ENCODE results near the gene CT47C1. TPM values are rescaled to one million over a fixed set of nuclear protein-coding genes. Genes with fewer than 3 reads are reported as not detected.
"Not testable (repeated sequence)": the region's sequence is repeated elsewhere in the genome, so short reads cannot be mapped to it uniquely, and the experiment has no call there.

CT47C1 gene
- total RNA-seq, 1 donor from 2014 or later: not detected

DNA sequence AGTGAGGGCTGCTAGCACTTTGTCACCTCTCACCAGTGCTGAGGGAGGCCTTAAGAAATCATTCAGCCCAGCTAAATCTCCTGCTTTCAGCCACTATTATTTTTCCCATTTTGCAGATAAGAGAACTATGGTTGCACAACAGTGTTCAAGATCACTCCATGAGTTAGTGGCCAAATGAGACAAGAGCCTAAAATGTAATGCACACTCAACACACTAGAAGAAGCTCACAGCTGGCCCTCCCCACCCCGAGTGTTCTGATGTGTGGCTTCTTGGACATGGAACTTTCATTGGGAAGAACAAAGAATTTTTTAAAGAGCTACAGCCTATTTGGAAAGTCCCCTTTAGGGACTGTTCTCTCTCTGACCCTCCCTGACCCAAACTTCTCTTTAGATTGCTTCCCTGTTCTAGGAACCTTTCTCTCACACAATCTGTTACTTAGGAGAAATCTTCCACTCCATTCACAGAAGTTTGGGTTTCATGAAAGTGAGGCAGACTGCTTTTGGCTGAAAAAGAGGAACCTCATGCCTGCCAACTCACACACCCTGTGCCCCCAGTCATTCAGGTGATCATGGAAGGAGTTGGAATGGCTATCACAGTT is 44.0 kb upstream of the CT47C1 start:
- no peak overlapping the region for H3K27ac Mint-ChIP-seq (ENCODE audit: unreplicated experiment)
- no peak for DNase-seq (ENCODE audit: low read depth)
- Histone ChIP-seq H2AFZ (ENCODE audit: low read depth, low read length) (no peak overlapping the region), H3K79me2 (ENCODE audit: insufficient read depth, low read length) (no peaks in the 10 kb centered on the region), H4K20me1 (ENCODE audit: insufficient read depth, low read length) (no peaks in the 10 kb centered on the region), H3K4me1 (ENCODE audit: insufficient read depth, low read length) (no peaks in the 10 kb centered on the region), H3K36me3 (ENCODE audit: insufficient read depth, low read length) (no peaks in the 10 kb centered on the region), H3K4me2 (ENCODE audit: low read length) (no peak overlapping the region), H3K27me3 (ENCODE audit: insufficient read depth, low read length) (no peaks in the 10 kb centered on the region), H3K9ac (ENCODE audit: low read length) (no peak overlapping the region), H3K27ac (ENCODE audit: low read depth, low read length) (no peak overlapping the region), H3K4me3 (ENCODE audit: insufficient read depth, low read depth, low read length) (no peak overlapping the region), H3K9me3 (ENCODE audit: insufficient read depth, low read depth, low read length) (no peaks in the 10 kb centered on the region)
- peaks cover 13% of the 10 kb centered on the region for H3K9me3 Mint-ChIP-seq (ENCODE audit: unreplicated experiment)
- no peak overlapping the region for H3K4me3 Mint-ChIP-seq (ENCODE audit: unreplicated experiment)
- no peaks in the 10 kb centered on the region for H3K36me3 Mint-ChIP-seq (ENCODE audit: low read depth, unreplicated experiment)
- FAIRE-seq: no peak
- H3K27me3 Mint-ChIP-seq (ENCODE audit: low read depth, unreplicated experiment): peaks cover 2% of the 10 kb centered on the region
- no peaks in the 10 kb centered on the region for H3K4me1 Mint-ChIP-seq (ENCODE audit: low read depth, unreplicated experiment)
- TF ChIP-seq, protein P1, sequence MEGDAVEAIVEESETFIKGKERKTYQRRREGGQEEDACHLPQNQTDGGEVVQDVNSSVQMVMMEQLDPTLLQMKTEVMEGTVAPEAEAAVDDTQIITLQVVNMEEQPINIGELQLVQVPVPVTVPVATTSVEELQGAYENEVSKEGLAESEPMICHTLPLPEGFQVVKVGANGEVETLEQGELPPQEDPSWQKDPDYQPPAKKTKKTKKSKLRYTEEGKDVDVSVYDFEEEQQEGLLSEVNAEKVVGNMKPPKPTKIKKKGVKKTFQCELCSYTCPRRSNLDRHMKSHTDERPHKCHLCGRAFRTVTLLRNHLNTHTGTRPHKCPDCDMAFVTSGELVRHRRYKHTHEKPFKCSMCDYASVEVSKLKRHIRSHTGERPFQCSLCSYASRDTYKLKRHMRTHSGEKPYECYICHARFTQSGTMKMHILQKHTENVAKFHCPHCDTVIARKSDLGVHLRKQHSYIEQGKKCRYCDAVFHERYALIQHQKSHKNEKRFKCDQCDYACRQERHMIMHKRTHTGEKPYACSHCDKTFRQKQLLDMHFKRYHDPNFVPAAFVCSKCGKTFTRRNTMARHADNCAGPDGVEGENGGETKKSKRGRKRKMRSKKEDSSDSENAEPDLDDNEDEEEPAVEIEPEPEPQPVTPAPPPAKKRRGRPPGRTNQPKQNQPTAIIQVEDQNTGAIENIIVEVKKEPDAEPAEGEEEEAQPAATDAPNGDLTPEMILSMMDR (IDR thresholded peaks at IDR 0.05; ENCODE audit: insufficient read depth, low read depth, low read length): no peak
- no peak for TF ChIP-seq EZH2 (IDR thresholded peaks at IDR 0.05; ENCODE audit: insufficient read depth, low read length)

DNA sequence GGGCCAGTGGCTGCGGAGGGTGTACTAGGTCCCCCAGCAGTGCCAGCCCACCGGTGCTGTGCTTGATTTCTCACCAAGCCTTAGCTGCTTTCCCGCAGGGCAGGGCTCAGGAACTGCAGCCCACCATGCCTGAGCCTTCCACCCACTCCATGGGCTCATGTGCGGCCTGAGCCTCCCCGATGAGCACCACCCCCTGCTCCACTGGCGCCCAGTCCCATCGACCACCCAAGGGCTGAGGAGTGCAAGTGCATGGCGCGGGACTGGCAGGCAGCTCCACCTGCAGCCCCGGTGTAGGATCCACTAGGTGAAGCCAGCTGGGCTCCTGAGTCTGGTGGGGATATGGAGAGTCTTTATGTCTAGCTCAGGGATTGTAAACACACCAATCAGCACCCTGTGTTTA is 43.1 kb upstream of the CT47C1 start:
- not testable (repeated sequence) for H3K4me3 ChIP-seq (ENCODE audit: insufficient read depth, low read depth, low read length); H3K79me2 ChIP-seq (ENCODE audit: insufficient read depth, low read length); FAIRE-seq; H4K20me1 ChIP-seq (ENCODE audit: insufficient read depth, low read length); H2AFZ ChIP-seq (ENCODE audit: low read depth, low read length); H3K36me3 Mint-ChIP-seq (ENCODE audit: low read depth, unreplicated experiment); H3K4me2 ChIP-seq (ENCODE audit: low read length); H3K9ac ChIP-seq (ENCODE audit: low read length); H3K27me3 ChIP-seq (ENCODE audit: insufficient read depth, low read length); H3K4me1 Mint-ChIP-seq (ENCODE audit: low read depth, unreplicated experiment); H3K27me3 Mint-ChIP-seq (ENCODE audit: low read depth, unreplicated experiment); H3K27ac Mint-ChIP-seq (ENCODE audit: unreplicated experiment); H3K4me3 Mint-ChIP-seq (ENCODE audit: unreplicated experiment); H3K27ac ChIP-seq (ENCODE audit: low read depth, low read length); H3K9me3 ChIP-seq (ENCODE audit: insufficient read depth, low read depth, low read length); H3K4me1 ChIP-seq (ENCODE audit: insufficient read depth, low read length); DNase-seq (ENCODE audit: low read depth); H3K36me3 ChIP-seq (ENCODE audit: insufficient read depth, low read length)
- peaks cover 16% of the 10 kb centered on the region for H3K9me3 Mint-ChIP-seq (ENCODE audit: unreplicated experiment)

GRCh38 chrX:119030990-119031389 is 41.8 kb upstream of the CT47C1 start:
- H3K4me1 ChIP-seq (ENCODE audit: insufficient read depth, low read length): no peaks in the 10 kb centered on the region
- Mint-ChIP-seq H3K9me3 (ENCODE audit: unreplicated experiment) (peaks cover 14% of the 10 kb centered on the region), H3K27me3 (ENCODE audit: low read depth, unreplicated experiment) (peaks cover 2% of the 10 kb centered on the region), H3K4me3 (ENCODE audit: unreplicated experiment) (no peak overlapping the region), H3K27ac (ENCODE audit: unreplicated experiment) (no peak overlapping the region), H3K4me1 (ENCODE audit: low read depth, unreplicated experiment) (no peaks in the 10 kb centered on the region), H3K36me3 (ENCODE audit: low read depth, unreplicated experiment) (no peaks in the 10 kb centered on the region)
- H4K20me1 ChIP-seq (ENCODE audit: insufficient read depth, low read length): no peaks in the 10 kb centered on the region
- no peak overlapping the region for H3K27ac ChIP-seq (ENCODE audit: low read depth, low read length)
- H3K4me3 ChIP-seq (ENCODE audit: insufficient read depth, low read depth, low read length): no peak overlapping the region
- TF ChIP-seq, protein P1 (IDR thresholded peaks at IDR 0.05; ENCODE audit: insufficient read depth, low read depth, low read length): no peak
- TF ChIP-seq EZH2 (IDR thresholded peaks at IDR 0.05; ENCODE audit: insufficient read depth, low read length): no peak
- no peaks in the 10 kb centered on the region for H3K9me3 ChIP-seq (ENCODE audit: insufficient read depth, low read depth, low read length)
- H3K27me3 ChIP-seq (ENCODE audit: insufficient read depth, low read length): no peaks in the 10 kb centered on the region
- H3K79me2 ChIP-seq (ENCODE audit: insufficient read depth, low read length): no peaks in the 10 kb centered on the region
- no peak for DNase-seq (ENCODE audit: low read depth)
- H3K4me2 ChIP-seq (ENCODE audit: low read length): no peak overlapping the region
- H2AFZ ChIP-seq (ENCODE audit: low read depth, low read length): no peak overlapping the region
- no peak overlapping the region for H3K9ac ChIP-seq (ENCODE audit: low read length)
- FAIRE-seq: no peak
- H3K36me3 ChIP-seq (ENCODE audit: insufficient read depth, low read length): no peaks in the 10 kb centered on the region

All from astrocyte (in vitro differentiated cells and primary cell).